Activated T-helper 1 cell treated with Interleukin-2 at 50 U/mL for 16 hours (primary cell): ENCODE data around the gene KRTAP5-11.
"Not testable (repeated sequence)": the region's sequence is repeated elsewhere in the genome, so short reads cannot be mapped to it uniquely, and the experiment has no call there.

Source experiments
- DNase-seq: peaks from one replicate; pipeline ENCODE4 v3.0.0-alpha.2; 2020; ENCODE audit warnings: low read depth

Gene KRTAP5-11

DNA sequence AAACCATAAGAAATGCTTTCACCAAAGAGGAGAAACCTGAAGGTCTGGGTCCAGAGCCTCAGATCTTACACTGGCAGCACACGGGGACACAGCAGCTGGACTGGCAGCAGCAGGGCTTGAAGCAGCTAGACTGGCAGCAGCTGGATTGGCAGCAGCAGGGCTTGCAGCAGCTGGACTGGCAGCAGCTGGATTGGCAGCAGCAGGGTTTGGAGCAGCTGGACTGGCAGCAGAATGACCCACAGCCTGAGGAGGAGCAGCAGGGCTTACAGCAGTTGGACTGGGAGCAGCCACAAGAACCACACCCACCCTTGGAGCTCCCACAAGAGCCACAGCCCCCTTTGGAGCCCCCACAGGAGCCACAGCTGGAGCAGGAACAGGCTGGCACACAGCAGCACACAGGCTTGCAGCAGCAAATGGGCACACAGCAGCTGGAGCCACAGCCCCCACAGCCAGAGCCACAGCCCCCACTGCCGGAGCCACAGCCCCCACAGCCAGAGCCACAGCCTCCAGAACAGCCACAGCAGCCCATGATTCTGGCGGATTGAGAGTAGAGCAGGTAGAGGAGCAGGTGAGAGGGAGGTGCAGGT lies at the start of gene KRTAP5-11:
TSS of gene KRTAP5-11 (minus strand) at position 567 of the 587 bp plus-strand sequence. CDS start at position 529, 38 bp downstream.
- no peak for DNase-seq

GRCh38 chr11:71631551-71631950 lies 48.9 kb upstream of the KRTAP5-11 start:
- not testable (repeated sequence) for DNase-seq

GRCh38 chr11:71630071-71630470 lies 47.4 kb upstream of the KRTAP5-11 start:
- not testable (repeated sequence) for DNase-seq

GRCh38 chr11:71628943-71629342 lies 46.3 kb upstream of the KRTAP5-11 start:
- DNase-seq, result not testable (repeated sequence)

DNA sequence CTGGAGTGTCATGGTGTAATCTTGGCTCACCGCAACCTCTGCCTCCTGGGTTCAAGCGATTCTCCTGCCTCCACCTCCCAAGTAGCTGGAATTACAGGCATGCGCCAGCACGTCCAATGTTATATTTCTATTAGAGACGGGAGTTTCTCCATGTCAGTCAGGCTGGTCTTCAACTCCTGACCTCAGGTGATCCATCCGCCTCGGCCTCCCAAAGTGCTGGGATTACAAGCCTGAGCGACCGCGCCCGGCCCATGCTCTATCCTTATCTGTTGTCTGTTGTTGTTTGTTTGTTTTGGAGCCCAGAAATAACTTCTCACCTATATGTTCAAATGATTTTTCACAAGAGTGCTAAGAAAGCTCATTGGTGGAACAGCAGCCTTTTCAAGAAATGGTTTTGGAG lies 40.6 kb upstream of the KRTAP5-11 start:
- not testable (repeated sequence) for DNase-seq

- not testable (repeated sequence) for DNase-seq
Measured at GRCh38 chr11:71622561-71622960, 39.9 kb upstream of the KRTAP5-11 start.

GRCh38 chr11:71615003-71615402 lies 32.3 kb upstream of the KRTAP5-11 start:
- DNase-seq, result not testable (repeated sequence)

DNA sequence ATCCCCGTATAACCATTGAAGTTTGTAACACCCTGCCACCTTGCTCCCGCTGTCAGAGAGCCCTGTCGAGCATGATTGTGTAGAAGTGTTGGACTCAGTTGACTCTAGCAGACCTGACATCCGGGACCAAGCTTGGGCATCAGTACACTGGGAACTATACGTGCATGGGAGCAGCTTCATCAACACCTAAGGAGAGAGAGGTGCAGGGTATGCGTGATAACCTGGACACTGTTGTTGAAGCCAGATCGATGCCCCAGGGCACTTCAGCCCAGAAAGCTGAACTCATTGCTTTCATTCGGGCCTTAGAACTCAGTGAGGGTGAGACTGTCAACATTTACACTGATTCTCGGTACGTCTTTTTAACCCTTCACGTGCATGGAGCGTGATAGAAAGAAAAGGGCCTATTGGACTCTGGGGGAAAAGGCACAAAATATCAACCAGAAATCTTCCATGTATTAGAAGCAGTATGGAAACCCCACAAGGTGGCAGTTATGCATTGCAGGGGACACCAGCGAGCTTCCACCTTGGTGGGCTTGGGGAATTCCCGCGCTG lies 31.8 kb upstream of the KRTAP5-11 start:
- DNase-seq, result not testable (repeated sequence)

GRCh38 chr11:71613931-71614330 lies 31.3 kb upstream of the KRTAP5-11 start:
- DNase-seq, result not testable (repeated sequence)

GRCh38 chr11:71611218-71611910 lies 28.7 kb upstream of the KRTAP5-11 start:
- not testable (repeated sequence) for DNase-seq

DNA sequence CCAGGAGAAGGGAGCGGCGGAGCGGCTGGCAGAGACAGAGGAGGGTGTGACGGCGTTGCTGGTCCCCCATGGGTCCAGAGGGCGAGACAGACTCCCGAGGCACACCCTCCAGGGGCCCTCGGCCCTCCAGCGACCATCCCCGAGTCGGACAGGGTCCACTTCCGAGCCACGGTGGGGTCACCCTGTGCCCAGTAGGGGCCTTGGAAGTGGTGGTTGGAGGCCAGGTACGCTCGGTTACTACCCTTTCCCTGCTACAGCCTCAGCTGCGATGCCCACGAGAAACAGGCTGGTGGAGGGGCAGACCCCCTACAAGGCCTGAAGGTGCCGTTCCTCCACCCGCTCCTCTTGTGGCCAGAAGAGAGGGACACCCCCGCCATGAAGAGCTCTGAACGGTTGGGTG lies 25.6 kb upstream of the KRTAP5-11 start:
- not testable (repeated sequence) for DNase-seq

DNA sequence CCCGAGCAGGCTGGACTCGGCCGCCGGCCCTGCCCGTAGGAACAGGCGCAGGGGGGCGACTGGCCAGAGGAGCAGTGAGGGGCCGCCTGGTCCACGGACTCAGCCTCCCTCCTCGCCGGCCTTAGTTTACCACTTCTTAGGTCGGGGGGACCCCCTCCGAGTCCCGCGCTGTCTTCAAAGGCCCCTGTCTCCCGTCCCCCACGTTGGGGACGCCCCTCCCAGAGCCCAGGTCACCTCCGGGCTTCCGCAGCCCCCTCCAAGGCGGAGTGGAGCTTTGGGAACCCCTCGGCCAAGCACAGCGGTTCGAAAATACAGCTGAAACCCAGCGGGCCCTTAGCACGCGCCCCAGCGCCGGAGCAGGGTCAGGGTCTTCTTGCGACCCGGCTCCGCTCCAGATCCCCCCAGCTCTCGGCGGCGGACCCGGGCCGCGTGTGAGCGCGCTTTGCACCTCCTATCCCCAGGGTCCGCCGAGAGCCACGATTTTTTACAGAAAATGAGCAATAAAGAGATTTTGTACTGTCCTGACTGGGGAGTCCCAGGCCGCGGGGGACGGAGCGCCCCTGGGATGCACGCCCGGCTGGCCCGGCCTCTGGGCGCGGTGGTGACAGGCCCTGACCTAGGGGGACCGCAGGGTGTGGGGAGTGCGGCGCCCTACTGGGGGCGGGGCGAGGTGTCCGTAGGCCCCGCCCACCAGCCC lies 25.0 kb upstream of the KRTAP5-11 start:
- not testable (repeated sequence) for DNase-seq

- not testable (repeated sequence) for DNase-seq
Measured at GRCh38 chr11:71606853-71607519, 24.3 kb upstream of the KRTAP5-11 start.

- not testable (repeated sequence) for DNase-seq
Measured at GRCh38 chr11:71604798-71605488, 22.3 kb upstream of the KRTAP5-11 start.

GRCh38 chr11:71603221-71603620 lies 20.5 kb upstream of the KRTAP5-11 start:
- not testable (repeated sequence) for DNase-seq

DNA sequence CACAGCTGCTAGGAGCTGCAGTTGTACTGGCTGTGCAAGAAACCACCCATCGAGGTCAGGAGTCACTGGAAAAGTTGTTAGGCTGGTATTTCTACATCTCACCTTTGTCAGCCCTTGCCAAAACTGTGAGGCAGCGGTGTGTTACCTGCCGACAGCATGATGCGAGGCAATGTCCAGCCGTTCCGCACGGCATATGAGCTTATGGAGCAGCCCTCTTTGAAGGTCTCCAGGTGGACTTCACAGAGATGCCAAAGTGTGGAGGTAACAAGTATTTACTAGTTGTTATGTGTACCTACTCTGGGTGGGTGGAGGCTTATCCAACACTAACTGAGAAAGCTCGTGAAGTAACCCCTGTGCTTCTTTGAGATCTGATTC lies 6.9 kb upstream of the KRTAP5-11 start:
- DNase-seq, result not testable (repeated sequence)

DNA sequence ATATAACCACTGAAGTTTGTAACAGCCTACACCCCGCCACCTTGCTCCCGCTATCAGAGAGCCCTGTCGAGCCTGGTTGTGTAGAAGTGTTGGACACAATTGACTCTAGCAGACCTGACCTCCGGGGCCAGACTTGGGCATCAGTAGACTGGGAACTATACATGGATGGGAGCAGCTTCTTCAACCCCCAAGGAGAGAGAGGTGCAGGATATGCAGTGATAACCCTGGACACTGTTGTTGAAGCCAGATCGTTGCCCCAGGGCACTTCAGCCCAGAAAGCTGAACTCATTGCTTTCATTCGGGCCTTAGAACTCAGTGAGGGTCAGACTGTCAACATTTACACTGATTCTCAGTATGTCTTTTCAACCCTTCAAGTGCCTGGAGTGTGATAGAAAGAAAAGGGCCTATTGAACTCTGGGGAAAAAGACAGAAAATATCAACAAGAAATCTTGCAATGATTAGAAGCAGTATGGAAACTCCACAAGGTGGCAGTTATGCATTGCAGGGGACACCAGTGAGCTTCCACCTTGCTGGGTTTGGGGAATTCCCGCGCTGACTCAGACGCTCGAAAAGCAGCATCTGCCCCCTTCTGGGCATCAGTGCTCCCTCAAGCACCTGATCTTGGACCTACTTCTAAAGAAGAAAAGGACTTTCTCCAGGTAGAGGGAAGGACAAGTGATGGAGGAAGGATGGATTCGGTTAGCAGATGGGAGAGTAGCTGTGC lies 6.3 kb upstream of the KRTAP5-11 start:
- not testable (repeated sequence) for DNase-seq

- not testable (repeated sequence) for DNase-seq
Measured at GRCh38 chr11:71588314-71588713, 5.6 kb upstream of the KRTAP5-11 start.

GRCh38 chr11:71585673-71586072 lies 3.0 kb upstream of the KRTAP5-11 start:
- DNase-seq, result not testable (repeated sequence)

- DNase-seq, result not testable (repeated sequence)
Measured at GRCh38 chr11:71582969-71583368, 294 bp upstream of the KRTAP5-11 start.

DNA sequence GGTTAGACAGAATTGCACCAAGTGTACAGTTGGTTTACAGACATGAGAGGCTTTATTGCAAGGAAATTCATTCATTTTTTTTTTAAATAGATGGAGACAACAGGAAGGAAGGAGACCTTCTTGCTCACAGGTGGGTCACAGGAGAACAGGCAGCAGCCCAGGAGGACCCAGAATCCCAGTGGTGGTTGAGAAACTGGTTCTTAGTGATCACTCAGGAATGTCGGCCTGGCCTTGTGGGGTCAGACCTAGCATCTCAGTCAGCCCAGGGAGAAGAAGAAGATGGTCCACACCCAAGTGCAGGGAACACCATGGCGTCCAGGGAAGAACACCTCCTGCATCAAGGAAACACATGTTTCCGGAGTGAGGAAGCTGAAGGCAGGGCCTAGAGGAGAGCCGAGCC lies 849 bp downstream of the KRTAP5-11 start:
- DNase-seq, result no peak
